Activated CD4-positive, alpha-beta T cell treated with anti-CD3 and anti-CD28 coated beads for 48 hours (primary cell): ENCODE results near the gene TFB1M.

Experiments used
- DNase-seq: peaks from one replicate; pipeline ENCODE4 v3.0.0-alpha.2; 2020

Gene TFB1M

DNA sequence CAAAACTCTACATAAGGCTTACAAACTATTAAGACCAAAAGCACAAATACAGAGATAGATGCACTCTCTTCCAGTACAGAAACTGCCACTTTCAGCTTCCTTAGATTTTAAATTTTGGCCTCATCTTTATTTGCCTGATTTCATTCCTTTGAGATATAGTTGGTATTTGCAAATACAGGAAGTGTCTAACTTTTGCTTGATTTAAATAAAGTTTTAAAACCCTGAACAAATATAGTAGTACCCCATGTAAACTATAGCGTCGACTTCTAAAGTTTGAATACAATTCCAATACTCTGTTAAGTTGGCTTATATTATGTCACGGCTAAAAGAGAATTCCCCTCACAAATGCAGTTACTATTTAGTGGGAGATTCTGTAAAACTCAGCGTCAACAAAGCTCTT lies 51.6 kb downstream of the TFB1M start:
- no peak for DNase-seq

DNA sequence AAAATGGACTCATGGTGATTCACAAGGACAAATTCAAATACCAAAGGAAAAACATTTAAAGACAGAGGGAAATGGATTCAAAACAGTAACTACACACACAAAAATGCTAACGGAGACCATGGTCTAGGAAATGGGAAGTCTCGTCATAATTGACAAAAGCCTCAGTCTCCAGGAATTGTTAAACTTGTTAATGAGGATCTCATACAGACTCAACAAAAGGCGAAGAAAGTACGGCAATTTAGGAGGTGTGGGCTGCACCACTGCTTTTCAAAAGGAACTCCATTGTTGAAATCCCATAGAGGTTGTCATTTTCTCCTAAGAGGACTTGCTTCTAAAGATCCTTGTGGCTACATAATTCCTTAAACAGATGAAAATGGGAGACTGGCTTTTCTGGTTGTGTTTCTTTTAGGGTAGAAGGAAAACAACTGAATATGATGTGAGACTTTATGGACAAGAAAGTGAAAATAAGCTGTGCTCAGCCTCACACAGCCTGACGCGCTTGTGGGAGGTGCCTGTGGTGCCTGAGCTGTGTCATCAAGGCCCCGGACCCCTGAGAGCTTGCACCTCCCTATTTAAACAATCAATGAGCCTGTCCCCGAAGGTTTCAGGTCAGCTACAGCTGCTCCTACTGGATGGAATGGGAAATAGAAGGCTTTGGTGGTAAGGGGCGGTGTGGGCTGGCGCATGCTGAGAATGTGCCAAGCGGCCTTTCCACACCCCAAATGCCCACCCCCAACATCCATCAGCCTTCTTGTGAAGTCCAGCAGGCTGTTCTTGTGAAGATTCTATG lies 53.0 kb downstream of the TFB1M start:
- DNase-seq: no peak

DNA sequence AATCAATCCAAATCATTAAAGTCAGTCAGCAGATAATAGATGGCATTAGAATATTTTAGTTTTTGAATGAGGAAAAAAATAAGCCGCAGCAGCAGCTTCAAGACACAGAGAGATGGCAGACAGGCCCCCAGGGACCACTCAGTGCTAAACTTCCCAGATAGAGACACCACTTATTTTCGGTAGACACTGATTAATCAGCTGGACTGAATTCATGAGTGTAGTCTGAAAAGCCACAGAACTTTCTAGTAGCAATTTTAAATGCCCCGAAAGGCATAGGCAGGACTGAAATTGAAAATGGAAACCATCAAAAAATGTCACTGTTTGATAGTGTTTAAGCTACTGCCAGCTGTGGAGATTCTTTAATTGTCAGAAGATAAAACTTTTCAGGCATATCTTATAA lies 53.6 kb downstream of the TFB1M start:
- no peak for DNase-seq

- DNase-seq: no peak
Measured at GRCh38 chr6:155259897-155260296, 54.4 kb downstream of the TFB1M start.

DNA sequence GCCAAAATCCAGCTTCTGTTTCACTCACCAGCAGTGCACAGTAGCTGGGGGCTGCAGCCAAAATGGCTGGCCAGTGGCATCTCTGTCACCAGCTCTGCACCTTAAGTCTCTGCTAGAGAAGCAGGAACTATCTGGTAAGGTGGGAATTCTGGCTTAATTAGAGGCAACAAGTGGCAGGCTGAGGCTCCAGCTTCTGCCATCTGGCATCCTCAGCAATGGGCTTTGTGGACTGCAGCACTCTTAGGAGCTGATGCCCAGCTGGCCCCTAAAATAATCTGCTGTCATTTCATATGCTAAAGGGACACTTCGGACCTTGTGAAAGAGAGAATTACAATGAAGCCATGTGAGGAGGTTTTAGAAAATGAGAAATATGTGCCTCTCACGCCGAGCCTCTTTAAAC lies 55.1 kb downstream of the TFB1M start:
- DNase-seq: no peak

DNA sequence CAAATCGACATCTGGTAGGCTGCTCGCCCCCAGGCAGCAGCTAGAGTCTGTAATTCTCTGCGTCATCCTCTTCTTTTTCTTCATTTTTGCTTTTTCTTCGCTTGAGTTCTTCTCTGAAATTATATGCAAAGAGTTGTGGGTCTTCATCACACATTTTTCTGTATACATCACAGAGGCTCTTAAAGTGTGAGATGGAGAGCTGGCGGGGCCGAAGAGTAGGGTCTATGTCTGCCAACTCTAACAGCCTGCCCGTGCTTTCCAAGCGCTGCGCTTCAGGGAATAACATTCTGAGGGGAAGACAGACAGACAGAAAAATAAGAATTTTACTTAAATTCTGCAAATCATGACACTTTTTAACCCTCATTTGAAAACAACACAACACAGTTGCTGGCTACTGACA lies 56.5 kb downstream of the TFB1M start:
- no peak for DNase-seq

GRCh38 chr6:155256122-155256795 lies 58.0 kb downstream of the TFB1M start:
- DNase-seq: no peak

DNA sequence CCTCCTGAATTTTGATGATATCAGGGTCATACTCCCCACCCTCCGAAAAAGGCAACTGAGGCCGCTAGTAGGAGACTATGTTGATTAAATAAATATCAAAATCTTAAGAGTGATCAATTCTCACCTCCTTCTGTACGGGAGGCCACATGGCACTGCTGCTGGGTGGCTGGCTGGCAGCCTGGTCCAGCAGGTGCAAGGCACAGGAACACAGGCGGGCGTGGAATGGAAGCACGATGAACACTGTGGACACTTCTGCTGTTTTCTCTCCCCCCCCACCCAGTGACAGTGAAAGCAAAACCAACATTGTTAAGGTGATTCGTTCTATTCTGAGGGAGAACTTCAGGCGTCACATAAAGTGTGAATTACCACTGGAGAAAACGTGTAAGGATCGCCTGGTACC lies 60.1 kb downstream of the TFB1M start:
- DNase-seq: no peak

DNA sequence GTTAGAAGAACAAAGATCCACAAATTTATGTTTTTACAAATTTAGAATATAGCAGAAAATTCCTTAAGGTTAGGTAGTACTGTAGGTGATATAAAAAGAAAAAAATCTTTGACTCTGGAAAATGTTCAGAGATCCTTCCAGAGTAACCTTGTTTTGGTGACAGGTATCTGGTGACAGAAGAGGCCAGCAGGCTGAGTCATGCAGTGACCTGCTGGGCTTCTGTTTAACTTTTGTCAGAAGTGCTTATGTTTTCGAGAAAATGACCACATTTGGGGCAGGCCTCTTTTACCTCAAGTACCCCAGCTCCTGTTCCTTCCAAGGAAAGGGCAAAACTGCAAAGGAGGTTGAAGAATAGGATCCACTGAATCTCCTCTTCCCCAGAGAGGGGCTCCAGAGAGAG lies 60.9 kb downstream of the TFB1M start:
- no peak for DNase-seq

- DNase-seq: no peak
Measured at GRCh38 chr6:155252581-155252980, 61.7 kb downstream of the TFB1M start.

DNA sequence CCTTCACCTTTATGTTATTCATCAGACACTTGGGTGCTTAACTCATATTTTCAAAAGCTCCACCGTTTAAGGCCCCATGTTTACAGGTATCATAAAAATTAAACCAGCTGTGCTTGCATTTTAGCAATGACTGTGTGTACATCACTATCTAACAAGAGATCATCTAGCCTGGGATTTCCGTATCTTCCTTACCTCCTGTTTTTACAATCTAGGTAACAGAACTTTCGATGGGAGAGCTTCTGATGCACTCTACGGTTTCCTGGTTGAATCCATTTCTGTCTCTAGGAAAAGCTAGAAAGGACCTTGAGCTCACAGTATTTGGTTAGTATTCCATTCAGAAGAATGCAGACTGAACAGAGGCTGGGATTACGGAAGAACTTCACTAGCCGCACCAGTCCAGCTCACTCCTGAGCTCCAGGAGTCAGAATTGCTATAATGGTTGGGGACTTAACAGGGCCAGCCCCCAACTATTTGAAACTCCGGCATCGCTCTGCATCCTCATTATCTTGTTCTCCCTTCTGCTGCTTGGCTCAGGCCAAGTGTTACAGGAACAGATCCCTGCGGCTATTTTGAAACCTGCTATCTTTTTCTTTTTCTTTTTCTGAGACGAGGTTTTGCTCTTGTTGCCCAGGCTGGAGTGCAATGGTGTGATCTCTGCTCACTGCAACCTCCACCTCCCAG lies 63.4 kb downstream of the TFB1M start:
- DNase-seq: no peak

DNA sequence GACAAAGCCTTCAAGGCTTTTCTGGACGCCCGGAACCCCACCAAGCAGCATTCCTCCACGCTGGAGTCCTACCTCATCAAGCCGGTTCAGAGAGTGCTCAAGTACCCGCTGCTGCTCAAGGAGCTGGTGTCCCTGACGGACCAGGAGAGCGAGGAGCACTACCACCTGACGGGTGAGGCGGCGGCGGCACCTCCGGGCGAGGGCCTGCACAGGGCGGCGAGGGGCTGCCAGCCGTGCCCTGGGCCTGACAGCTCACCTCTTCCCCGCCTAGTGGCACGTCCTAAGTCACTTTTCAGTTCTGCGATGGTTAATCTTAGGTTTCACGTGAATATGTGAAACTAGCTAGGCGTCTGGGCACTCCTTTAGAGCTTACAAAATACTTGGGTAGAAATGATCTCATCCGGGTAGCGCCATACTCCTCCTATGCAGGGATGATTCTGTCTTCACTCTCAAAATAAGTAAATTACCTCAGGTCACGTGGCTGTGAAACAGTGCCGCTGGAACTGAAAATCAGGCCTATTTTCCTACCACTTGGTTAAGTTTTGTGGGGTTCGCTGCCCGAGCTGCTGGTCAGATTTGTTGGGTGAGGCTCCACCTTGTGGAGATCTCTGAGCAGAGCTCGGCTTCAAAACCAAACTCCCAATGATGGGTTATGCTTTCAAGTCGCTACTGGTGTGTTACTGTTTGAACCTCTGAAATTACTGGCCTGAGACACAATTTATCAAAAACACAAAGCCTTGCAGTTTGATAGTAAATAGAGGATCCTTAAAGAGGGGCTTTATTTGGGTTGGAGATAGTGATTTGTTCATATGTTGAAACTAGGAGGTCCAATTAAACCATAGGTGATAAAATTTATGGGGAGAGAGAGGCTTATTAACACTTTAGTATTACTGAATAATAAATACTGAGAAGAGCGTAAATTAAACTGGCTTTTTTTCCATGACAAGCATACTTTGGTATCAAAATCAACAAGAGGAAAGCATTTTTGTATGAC lies 66.0 kb downstream of the TFB1M start:
- DNase-seq: peak; percentile 41

GRCh38 chr6:155247618-155248007 lies 66.7 kb downstream of the TFB1M start:
- no peak for DNase-seq

GRCh38 chr6:155246825-155247224 lies 67.5 kb downstream of the TFB1M start:
- no peak for DNase-seq

- no peak for DNase-seq
Measured at GRCh38 chr6:155245831-155246230, 68.5 kb downstream of the TFB1M start.

- no peak for DNase-seq
Measured at GRCh38 chr6:155245193-155245592, 69.1 kb downstream of the TFB1M start.

- no peak for DNase-seq
Measured at GRCh38 chr6:155244434-155244833, 69.8 kb downstream of the TFB1M start.

GRCh38 chr6:155241966-155242365 lies 72.3 kb downstream of the TFB1M start:
- DNase-seq: no peak

DNA sequence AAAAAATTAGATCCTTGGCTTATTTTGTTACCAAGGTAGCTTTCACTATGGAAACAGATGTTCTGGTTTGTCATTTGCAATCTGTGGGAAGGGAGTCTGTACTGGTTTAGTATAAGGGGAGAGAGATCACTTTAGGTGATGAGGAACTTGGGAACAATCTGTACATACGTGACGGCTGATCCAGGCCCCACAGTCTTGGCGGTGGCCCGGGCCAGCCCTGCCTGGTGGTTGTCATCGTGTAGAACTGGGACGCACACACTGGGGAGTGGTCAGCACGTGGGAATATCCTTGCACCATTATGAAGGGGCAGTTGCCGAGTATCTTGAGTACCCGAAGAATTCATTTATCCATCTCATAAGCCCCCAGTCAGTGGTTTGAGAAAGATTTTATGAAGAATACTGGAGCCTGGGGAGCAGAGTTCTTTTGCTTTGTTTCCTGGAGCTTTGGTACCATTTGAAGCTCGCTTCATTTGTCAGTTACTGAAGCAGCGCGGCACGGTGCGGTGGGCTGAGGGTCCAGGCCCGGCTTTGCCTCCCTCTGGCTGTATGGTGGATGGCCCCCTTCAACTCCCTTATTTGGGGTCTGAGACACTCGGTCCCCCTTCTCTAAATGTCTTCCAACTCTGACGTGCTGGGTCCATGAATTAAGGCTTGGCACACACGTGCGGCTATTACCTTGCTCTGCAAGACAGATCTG lies 73.2 kb downstream of the TFB1M start:
- no peak for DNase-seq

DNA sequence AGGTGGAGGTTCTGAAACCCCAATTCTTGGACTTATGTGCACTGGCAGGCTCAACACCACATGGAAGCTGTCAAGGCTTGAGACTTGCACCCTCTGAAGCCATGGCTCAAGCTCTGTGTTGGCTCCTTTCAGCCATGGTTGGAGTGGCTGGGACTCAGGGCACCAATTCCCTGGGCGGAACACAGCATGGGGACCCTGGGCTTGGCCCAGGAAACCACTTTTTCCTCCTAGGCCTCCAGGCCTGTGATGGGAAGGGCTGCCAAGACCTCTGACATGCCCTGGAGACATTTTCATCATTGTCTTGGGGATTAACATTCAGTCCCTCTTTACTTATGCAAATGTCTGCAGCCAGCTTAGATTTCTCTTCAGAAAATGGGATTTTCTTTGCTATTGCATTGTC lies 76.7 kb downstream of the TFB1M start:
- DNase-seq: no peak

DNA sequence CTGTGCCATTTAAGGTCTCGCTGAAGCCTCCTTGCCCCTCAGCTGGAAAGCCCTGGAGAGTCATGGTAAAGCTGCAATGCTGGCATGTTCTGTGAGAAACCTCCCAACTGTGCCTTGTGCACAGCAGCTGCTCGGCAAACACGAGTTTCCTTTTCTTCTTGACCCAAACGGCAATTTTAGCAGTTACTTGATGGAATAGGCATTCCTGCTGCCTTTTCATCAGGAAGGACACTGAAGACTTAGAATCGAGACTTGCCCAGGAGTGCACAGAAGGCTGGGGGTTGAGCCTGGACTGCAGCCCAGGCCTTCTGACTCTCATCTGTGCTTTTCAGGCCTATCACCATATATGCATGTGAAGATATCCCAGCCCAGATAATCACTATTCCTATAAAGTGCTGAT lies 79.2 kb downstream of the TFB1M start:
- DNase-seq: no peak

GRCh38 chr6:155234687-155235086 lies 79.6 kb downstream of the TFB1M start:
- DNase-seq: no peak
